ACC112 (cell line): ENCODE measurements around the gene STUM.

ENCODE experiments used
- H2AFZ ChIP-seq: fragments of 200-600 bp; sonication (generic); one replicate; pipeline ENCODE4 v1.6.0; 2017; ENCODE audit warnings: antibody characterized with exemption, low read length; ENCODE audit not compliant: unreplicated experiment
- H3K27ac ChIP-seq: fragments of 200-600 bp; sonication (generic); 2 replicates; pipeline ENCODE4 v1.5.1; 2014; ENCODE audit warnings: low read depth, mild to moderate bottlenecking, antibody characterized with exemption, low read length, moderate library complexity
- H3K27me3 ChIP-seq: fragments of 200-600 bp; sonication (generic); 2 replicates; pipeline ENCODE4 v1.6.1; 2014; ENCODE audit warnings: mild to moderate bottlenecking, antibody characterized with exemption, low read length, moderate library complexity, mixed read lengths; ENCODE audit not compliant: insufficient read depth
- H3K36me3 ChIP-seq: fragments of 200-600 bp; sonication (generic); 2 replicates; pipeline ENCODE4 v1.6.1; 2016; ENCODE audit warnings: mild to moderate bottlenecking, antibody characterized with exemption, low read length, moderate library complexity, mixed read lengths; ENCODE audit not compliant: insufficient read depth
- H3K4me1 ChIP-seq: fragments of 200-600 bp; sonication (generic); one replicate; pipeline ENCODE4 v1.6.1; 2016; ENCODE audit warnings: low read length, mixed read lengths; ENCODE audit not compliant: insufficient read depth, unreplicated experiment, control insufficient read depth
- H3K4me3 ChIP-seq: fragments of 200-600 bp; sonication (generic); 2 replicates; pipeline ENCODE4 v1.5.1; 2014; ENCODE audit warnings: mild to moderate bottlenecking, low read depth, low read length
- H3K79me2 ChIP-seq: fragments of 200-600 bp; sonication (generic); one replicate; pipeline ENCODE4 v1.6.0; 2016; ENCODE audit warnings: low read length; ENCODE audit not compliant: control insufficient read depth, unreplicated experiment, insufficient read depth

The STUM gene

GRCh38 chr1:226563666-226564065 is 15.1 kb downstream of the STUM start:
- H3K4me1 ChIP-seq: no peaks in the 10 kb centered on the region
- no peaks in the 10 kb centered on the region for H3K36me3 ChIP-seq
- peaks cover 63% of the 10 kb centered on the region for H3K27me3 ChIP-seq
- no peak overlapping the region for H3K4me3 ChIP-seq
- H2AFZ ChIP-seq: no peak overlapping the region
- H3K27ac ChIP-seq: no peak overlapping the region
- H3K79me2 ChIP-seq: no peaks in the 10 kb centered on the region

GRCh38 chr1:226565476-226565875 is 16.9 kb downstream of the STUM start:
- H3K27me3 ChIP-seq: peaks cover 75% of the 10 kb centered on the region
- H2AFZ ChIP-seq: no peak overlapping the region
- no peak overlapping the region for H3K27ac ChIP-seq
- H3K4me1 ChIP-seq: no peaks in the 10 kb centered on the region
- no peaks in the 10 kb centered on the region for H3K79me2 ChIP-seq
- no peaks in the 10 kb centered on the region for H3K36me3 ChIP-seq
- H3K4me3 ChIP-seq: no peak overlapping the region

GRCh38 chr1:226566234-226566633 is 17.7 kb downstream of the STUM start:
- H3K4me1 ChIP-seq: no peaks in the 10 kb centered on the region
- peaks cover 69% of the 10 kb centered on the region for H3K27me3 ChIP-seq

GRCh38 chr1:226566760-226567159 is 18.2 kb downstream of the STUM start:
- Histone ChIP-seq H3K4me1 (no peaks in the 10 kb centered on the region), H3K36me3 (no peaks in the 10 kb centered on the region), H3K27me3 (peaks cover 63% of the 10 kb centered on the region), H3K27ac (no peak overlapping the region), H2AFZ (no peak overlapping the region), H3K4me3 (no peak overlapping the region), H3K79me2 (no peaks in the 10 kb centered on the region)

More at GRCh38 chr1:226566234-226566633, 17.7 kb downstream of the STUM start:
- no peak overlapping the region for H3K27ac ChIP-seq
- H3K36me3 ChIP-seq: no peaks in the 10 kb centered on the region
- H3K79me2 ChIP-seq: no peaks in the 10 kb centered on the region
- no peak overlapping the region for H2AFZ ChIP-seq
- H3K4me3 ChIP-seq: no peak overlapping the region

GRCh38 chr1:226568077-226568831 is 19.7 kb downstream of the STUM start:
- peaks cover 60% of the 10 kb centered on the region for H3K27me3 ChIP-seq
- no peak overlapping the region for H2AFZ ChIP-seq
- no peaks in the 10 kb centered on the region for H3K79me2 ChIP-seq
- H3K4me3 ChIP-seq: no peak overlapping the region
- H3K27ac ChIP-seq: no peak overlapping the region
- no peaks in the 10 kb centered on the region for H3K4me1 ChIP-seq
- H3K36me3 ChIP-seq: no peaks in the 10 kb centered on the region

- Histone ChIP-seq H3K79me2 (no peaks in the 10 kb centered on the region), H3K27me3 (peaks cover 58% of the 10 kb centered on the region), H3K4me1 (no peaks in the 10 kb centered on the region), H3K27ac (no peak overlapping the region), H3K36me3 (no peaks in the 10 kb centered on the region), H2AFZ (no peak overlapping the region), H3K4me3 (no peak overlapping the region)
These were observed 20.6 kb downstream of the STUM start for GRCh38 chr1:226568975-226569741.

- Histone ChIP-seq H3K27ac (no peak overlapping the region), H3K27me3 (peaks cover 56% of the 10 kb centered on the region), H2AFZ (no peak overlapping the region)
These were observed 21.4 kb downstream of the STUM start for GRCh38 chr1:226569879-226570547.

GRCh38 chr1:226571893-226572292 is 23.3 kb downstream of the STUM start:
- H3K36me3 ChIP-seq: no peaks in the 10 kb centered on the region
- no peak overlapping the region for H2AFZ ChIP-seq
- H3K27ac ChIP-seq: no peak overlapping the region
- peaks cover 45% of the 10 kb centered on the region for H3K27me3 ChIP-seq
- no peaks in the 10 kb centered on the region for H3K79me2 ChIP-seq
- H3K4me3 ChIP-seq: no peak overlapping the region
- no peaks in the 10 kb centered on the region for H3K4me1 ChIP-seq

More at GRCh38 chr1:226569879-226570547, 21.4 kb downstream of the STUM start:
- H3K4me1 ChIP-seq: no peaks in the 10 kb centered on the region
- H3K79me2 ChIP-seq: no peaks in the 10 kb centered on the region
- no peaks in the 10 kb centered on the region for H3K36me3 ChIP-seq
- no peak overlapping the region for H3K4me3 ChIP-seq

GRCh38 chr1:226572325-226572726 is 23.8 kb downstream of the STUM start:
- H3K27ac ChIP-seq: no peak overlapping the region
- no peaks in the 10 kb centered on the region for H3K4me1 ChIP-seq
- H3K79me2 ChIP-seq: no peaks in the 10 kb centered on the region
- no peak overlapping the region for H2AFZ ChIP-seq
- H3K4me3 ChIP-seq: no peak overlapping the region
- peaks cover 42% of the 10 kb centered on the region for H3K27me3 ChIP-seq
- H3K36me3 ChIP-seq: no peaks in the 10 kb centered on the region

GRCh38 chr1:226574044-226574443 is 25.5 kb downstream of the STUM start:
- Histone ChIP-seq H2AFZ (no peak overlapping the region), H3K4me1 (no peaks in the 10 kb centered on the region), H3K79me2 (no peaks in the 10 kb centered on the region), H3K36me3 (no peaks in the 10 kb centered on the region), H3K27me3 (peaks cover 27% of the 10 kb centered on the region), H3K27ac (no peak overlapping the region), H3K4me3 (no peak overlapping the region)
